Forelimb muscle (tissue), 1 donor: Measurements from ENCODE around the gene NANOG. TPM values are rescaled to one million over a fixed set of nuclear protein-coding genes. Genes with fewer than 3 reads are reported as not detected.
"Not testable (repeated sequence)": the region's sequence is repeated elsewhere in the genome, so short reads cannot be mapped to it uniquely, and the experiment has no call there.

ENCODE experiments used
- DNase-seq: peaks from one replicate; pipeline ENCODE4 v3.0.0-alpha.2; 2013; ENCODE audit warnings: low read depth
- polyA plus RNA-seq: library from polyadenylated mRNA; unstranded; fragments of 120-200 nt; gene quantifications from one replicate; pipeline ENCODE4 v1.2.1, GENCODE V29; 2013; ENCODE audit not compliant: insufficient read length

NANOG gene
- 0.13 TPM for polyA plus RNA-seq

DNA sequence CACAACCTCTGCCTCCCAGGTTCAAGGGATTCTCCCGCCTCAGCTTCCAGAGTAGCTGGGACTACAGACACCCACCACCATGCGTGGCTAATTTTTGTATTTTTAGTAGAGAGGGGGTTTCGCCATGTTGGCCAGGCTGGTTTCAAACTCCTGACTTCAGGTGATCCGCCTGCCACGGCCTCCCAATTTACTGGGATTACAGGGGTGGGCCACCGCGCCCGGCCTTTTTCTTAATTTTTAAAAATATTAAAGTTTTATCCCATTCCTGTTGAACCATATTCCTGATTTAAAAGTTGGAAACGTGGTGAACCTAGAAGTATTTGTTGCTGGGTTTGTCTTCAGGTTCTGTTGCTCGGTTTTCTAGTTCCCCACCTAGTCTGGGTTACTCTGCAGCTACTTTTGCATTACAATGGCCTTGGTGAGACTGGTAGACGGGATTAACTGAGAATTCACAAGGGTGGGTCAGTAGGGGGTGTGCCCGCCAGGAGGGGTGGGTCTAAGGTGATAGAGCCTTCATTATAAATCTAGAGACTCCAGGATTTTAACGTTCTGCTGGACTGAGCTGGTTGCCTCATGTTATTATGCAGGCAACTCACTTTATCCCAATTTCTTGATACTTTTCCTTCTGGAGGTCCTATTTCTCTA, at the start of gene NANOG:
NANOG (plus strand) TSS at position 519 of the 645 bp plus-strand sequence. CDS start 213 bp downstream, outside the sequence.
- not testable (repeated sequence) for DNase-seq

DNA sequence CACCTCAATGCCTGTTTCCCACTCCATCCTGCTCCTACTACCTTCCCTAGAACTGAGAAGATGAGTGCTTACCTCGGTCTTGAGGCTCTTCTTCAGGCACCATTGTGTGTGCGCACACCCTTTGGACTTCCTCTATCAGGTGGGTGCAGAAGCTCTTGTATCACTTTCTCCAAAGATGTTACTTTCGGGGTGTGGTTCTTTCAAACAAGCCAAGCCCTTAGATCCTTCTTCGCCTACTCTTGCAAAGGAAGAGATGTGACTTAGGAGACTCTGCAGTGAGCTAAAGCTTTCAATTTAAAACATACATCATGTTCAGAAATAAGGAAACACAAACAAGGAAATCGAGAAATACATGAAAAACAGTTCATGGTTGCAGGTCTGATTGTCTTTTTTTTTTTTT, 42.0 kb upstream of the NANOG start, which contains the start of gene CLEC4C:
CLEC4C (minus strand) TSS at position 130 of the 400 bp plus-strand sequence; CDS start at position 103, 27 bp downstream.
- DNase-seq: no peak

DNA sequence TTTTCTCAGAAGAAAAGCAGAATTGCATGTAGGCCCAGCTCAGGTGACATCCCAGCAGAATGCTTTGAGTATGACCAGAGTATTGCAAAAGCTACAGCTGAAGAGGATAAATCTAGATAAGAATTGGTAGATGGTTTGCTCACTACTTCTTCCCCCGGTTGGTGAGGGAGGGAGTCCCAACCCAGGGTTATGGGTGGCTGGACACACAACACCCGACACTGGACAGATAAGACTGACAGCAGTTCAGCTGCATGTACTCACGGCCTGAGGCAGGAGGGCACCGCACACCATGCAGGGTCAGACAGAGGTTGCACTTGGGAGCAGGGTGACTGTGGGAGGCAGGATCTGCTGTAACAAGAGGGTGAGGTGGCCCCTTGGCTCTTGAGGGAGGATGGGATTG, 40.4 kb upstream of the NANOG start:
- DNase-seq: no peak

DNA sequence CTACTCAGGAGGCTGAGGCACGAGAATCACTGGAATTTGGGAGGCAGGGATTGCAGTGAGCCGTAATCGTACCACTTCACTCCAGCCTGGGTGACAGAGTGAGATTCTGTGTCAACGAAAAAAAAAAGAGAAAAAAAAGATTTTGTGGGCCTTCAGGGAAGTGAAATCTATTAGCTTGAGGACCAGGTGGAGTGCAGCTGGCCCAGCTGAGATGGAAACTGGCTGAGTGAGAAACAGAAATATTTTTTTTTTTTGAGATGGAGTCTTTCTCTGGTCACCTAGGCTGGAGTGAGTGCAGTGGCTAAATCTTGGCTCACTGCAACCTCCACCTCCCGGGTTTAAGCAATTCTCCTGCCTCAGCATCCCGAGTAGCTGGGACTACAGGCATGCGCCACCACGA, 39.8 kb upstream of the NANOG start:
- no peak for DNase-seq

DNA sequence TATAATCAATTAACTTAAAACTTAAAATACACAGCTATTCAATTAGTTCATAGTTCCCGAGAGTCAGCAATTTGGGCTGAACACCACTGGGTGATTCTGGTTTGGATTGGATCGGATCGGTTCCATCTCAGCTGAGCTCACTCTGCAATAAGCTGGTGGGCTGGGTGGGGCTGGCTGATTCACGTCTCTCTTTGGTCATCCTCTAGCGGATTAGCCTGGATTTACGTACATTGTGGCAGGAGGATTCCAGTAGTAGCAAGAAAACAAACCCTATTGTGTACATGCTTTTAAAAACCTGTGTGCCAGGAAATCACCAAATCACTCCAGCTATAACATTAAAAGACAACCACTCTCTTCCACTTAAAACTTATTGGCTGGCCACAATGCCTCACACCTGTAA, 38.9 kb upstream of the NANOG start:
- DNase-seq: no peak

DNA sequence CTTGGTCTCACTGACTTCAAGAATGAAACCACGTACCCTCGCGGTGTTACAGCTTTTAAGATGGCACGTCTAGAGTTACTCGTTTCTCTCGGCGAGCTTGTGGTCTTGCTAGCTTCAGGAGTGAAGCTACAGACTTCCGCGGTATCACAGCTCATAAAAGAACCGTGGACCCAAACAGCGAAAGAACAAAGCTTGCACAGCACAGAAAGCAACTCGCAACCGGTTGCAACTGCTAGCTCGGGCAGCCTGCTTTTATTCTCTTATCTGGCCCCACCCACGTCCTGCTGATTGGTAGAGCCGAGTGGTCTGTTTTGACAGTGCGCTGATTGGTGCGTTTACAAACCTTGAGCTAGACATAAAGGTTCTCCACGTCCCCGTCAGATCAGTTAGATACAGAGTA, 37.8 kb upstream of the NANOG start:
- no peak for DNase-seq

DNA sequence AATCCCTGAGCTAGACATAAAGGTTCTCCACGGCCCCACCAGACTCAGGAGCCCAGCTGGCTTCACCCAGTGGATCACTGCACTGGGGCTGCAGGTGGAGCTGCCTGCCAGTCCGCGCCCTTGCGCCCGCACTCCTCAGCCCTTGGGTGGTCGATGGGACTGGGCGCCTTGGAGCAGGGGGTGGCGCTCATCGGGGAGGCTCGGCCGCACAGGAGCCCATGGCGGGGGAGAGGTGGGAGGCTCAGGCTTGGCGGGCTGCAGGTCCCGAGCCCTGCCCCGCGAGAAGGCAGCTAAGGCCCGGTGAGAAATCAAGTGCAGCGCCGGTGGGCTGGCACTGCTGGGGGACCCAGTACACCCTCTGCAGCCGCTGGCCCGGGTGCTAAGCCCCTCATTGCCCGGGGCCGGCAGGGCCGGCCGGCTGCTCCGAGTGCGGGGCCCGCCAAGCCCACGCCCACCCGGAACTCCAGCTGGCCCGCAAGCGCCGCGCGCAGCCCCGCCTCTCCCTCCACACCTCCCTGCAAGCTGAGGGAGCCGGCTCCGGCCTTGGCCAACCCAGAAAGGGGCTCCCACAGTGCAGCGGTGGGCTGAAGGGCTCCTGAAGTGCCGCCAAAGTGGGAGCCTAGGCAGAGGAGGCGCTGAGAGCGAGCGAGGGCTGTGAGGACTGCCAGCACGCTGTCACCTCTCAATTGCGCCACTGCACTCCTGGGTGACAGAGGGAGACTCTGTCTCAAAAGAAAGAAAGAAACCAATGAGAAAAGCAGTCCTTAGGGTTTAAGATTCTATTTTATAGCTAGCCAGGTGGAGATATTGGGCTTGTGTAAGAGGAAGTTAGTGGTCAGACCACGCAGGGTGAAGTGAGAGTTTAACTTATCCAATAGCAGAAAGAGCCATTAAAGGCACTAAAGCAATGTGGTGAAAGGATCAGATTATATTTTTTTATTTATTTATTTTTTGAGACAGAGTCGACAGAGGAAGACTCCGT, 37.0 kb upstream of the NANOG start:
- DNase-seq: not testable (repeated sequence)

DNA sequence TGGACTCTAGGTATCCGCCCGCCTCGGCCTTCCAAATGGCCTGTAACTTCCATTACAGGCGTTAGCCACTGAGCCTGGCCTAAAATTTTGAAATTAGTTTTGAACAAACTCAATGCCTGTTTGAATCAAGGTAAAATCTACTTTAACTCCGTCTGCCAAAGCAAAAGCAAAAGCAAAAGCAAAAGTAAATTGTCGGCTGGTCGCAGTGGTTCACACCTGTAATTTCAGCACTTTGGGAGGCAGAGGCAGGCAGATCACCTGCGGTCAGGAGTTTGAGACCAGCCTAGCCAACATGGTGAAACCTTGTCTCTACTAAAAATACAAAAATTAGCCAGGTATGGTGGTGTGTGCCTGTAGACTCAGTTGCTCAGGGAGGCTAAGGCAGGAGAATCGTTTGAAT, 33.5 kb upstream of the NANOG start:
- DNase-seq: not testable (repeated sequence)

DNA sequence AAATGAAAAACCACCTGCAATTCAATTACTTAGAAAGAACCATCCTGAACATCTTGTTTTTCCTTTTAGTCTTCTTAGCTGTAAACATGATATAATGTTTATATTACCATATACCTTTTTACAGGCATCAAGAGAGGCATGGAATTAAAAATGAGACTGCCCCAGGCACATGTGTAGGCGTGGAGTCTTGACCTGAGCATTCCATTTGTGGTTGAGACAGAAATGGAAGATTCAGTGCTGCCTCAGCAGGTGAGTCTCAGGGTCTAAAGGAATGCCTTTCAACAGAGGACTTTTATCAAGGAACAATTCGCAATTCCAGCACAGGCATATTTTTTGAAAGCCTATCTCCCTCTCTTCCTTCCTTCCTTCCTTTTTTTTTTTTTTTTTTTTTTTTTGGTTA, 32.2 kb upstream of the NANOG start:
- no peak for DNase-seq

DNA sequence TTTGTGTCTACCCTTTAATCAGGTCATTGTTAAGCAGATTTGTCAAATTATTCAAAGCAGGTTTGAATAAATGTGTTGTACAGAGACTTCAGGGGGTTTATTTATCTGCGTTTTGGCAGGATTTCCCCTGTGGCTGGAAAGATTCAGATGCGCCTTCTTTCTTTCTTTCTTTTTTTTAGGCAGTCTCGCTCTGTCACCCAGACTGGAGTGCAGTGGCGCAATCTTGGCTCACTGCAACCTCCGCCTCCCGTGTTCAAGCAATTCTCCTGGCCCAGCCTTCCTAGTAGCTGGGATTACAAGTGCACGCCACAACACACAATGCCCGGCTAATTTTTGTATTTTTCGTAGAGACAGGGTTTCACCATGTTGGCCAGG, 30.4 kb upstream of the NANOG start:
- DNase-seq: no peak

DNA sequence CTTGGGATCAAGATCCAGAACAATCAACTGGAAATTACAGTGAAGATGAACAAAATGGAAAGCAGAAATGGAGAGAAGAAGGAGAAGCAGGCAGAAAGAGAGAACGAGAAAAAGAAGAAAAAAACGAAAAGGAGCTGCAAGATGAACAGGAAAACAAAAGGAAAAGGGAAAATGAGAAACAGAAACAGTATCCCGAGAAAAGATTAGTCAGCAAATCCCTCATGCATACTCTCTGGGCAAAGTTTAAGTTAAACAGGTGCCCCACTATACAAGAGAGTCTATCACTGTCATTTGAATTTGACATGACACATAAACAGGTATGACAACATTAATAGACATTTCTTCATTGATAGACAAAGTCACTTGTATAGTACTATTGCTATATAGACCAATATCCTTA, 19.2 kb upstream of the NANOG start:
- DNase-seq: no peak

DNA sequence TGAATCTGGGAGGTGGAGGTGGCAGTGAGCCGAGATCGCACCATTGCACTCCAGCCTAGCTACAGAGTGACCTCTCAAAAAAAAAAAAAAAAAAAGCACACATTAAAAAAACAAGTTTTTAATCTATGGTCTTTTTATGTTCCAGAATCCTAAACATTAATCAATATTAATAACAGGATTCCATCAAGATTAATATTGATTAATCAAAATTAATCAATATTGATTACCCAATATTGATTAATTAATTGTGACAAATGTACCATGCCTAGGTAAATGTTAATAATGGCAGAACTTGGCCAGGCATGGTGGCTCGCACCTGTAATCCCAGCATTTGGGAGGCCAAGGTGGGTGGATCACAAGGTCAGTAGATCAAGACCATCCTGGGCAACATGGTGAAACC, 7.9 kb upstream of the NANOG start:
- DNase-seq: no peak

DNA sequence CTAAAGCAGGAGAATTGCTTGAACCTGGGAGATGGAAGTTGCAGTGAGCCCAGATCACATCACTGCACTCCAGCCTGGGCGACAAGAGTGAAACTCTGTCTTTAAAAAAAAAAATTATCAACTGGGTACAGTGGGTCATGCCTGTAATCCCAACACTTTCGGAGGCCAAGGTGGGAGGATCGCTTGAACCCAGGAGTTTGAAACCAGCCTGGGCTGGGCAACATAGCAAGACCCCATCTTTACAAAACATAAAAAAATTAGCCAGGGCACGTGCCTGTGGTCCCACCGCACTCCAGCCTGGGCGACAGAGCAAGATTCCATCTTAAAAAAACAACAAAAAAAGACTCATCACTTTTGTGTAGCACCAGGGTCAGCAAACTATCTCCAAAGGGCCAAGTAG, 7.1 kb upstream of the NANOG start:
- DNase-seq: no peak

DNA sequence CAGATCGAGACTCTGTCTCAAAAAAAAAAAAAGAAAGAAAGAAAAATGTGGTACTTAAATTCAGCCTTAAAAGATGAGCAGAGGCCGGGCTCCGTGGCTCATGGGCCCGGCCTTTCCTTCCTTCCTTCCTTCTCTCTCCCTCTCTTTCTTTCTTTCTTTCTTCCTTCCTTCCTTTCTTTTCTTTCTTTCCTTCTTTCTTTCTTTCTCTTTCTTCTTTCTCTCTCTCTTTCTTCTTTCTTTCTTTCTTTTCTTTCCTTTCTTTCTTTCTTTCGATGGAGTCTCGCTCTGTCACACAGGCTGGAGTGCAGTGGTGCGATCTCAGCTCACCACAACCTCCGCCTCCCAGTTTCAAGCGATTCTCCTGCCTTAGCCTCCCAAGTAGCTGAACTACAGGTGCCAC, 5.8 kb upstream of the NANOG start:
- not testable (repeated sequence) for DNase-seq

DNA sequence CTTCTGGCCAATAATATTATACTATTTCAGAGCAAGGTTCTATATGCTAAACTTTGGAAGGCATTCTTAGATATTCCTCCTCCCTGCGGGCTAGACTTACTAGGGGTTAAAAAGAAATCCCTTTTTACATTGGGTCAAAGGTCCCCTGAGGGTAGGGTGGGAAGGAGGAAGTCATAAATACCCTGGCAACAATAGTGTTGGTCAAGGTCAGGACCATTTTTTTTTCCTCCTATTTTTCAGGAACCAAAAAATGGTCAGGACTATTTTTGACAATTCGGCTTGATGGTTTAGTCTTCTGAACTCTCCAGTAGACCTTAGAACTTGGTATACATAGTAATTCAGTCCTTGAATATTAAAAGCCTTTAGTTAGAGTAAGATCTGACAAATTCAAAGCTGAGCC, 4.5 kb upstream of the NANOG start:
- no peak for DNase-seq

DNA sequence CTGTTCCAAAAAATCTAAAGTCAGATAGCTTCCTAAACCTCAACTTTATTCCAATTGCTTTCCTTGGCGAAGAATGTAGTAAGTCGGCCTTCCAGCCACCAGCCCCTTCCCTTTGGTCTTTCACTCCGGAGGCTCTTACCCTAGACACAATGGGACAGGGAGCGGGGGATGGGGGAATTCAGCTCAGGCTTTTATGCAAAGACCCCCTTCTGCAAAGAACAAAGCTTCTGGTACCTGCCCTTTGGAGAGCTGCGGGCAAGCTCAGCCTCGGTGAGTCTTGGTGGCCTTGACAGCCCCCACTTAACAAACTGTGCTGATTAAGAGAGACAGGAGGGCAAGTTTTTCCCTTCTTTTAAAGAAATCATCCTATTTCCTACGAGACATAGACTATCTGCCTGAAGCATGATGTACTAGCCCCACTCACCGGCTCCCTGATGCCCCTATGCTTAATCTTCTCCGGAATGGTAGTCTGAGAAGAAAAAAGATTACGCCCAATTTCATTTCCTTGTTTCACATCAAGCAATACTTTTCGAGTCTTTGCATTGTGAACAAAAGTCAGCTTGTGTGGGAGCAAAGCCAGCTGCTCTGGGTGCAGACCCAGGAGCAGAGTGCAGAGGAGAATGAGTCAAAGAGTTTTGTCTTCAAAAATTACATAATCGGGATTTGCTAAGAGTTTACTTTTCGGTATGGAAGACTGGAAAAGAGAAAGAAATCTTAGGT, 1.5 kb upstream of the NANOG start:
- no peak for DNase-seq

DNA sequence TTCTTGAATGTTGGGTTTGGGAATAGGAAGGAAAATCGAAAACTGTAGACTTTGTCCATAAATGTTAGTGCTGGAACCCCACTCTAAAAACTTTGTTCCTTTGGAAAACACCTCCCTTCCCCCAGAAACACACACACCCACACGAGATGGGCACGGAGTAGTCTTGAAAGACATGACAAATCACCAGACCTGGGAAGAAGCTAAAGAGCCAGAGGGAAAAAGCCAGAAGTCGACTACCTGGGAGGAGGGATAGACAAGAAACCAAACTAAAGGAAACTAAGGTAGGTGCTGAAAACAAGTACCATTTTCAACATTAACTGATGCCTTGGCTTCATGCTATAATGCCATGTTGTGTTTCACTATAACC, 925 bp upstream of the NANOG start:
- DNase-seq: no peak

DNA sequence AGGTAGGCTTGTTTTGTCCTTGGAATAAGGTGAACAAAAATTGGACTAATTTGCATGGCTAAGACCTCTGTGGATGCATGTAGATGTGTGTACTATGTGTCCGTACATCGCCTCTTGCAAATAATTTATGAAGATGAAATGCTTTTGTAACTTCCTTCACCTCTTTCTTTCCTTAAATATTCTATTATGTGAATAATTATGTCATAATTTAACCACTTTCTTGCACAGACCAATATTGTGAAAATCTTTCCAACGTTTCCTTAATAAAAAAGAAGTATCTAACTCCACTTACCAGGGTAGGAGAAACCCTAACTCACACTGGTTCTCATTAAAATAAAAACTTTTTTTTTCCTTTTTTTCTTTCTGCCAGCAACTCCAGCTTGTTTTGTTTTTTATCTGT, 4.0 kb downstream of the NANOG start:
- DNase-seq: no peak

DNA sequence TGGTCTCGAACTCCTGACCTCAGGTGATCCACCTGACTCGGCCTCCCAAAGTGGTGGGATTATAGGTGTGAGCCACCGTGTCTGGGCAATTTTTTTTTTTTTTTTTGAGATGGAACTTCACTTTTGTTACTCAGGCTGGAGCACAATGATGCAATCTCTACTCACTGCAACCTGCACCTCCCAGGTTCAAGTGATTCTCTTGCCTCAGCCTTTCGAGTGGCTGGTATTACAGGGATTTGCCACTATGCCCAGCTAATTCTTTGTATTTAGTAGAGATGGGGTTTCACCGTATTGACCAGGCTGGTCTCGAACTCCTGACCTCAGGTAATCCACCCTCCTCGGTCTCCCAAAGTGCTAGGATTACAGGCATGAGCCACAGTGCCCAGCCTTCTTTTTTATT, 8.1 kb downstream of the NANOG start:
- not testable (repeated sequence) for DNase-seq

DNA sequence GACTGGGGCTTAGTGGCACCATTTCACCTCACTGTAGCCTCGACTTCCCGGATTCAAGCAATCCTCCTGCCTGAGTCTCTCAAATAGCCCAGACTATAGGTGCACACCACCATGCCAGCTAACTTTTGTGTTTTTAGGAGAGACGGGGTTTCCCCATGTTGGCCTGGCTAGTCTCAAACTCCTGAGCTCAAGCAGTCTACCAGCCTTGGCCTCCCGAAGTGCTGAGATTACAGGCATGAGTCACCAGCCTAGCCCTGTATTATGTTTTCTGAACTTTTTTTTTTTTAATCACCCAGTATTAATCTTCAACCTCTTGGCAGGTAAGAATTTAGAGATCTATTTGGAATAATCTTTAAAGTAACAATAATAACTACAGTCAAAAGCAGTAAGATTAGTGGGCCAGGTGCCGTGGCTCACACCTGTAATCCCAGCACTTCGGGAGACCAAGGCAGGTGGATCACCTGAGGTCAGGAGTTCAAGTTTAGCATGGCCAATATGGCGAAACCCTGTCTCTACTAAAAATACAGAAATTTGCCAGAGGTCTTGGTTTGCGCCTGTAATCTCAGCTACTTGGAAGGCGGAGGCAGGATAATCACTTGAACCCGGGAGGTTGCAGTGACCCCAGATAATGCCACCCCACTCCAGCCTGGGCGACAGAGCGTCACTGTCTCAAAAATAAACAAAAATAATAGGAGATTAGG, 8.6 kb downstream of the NANOG start:
- no peak for DNase-seq

DNA sequence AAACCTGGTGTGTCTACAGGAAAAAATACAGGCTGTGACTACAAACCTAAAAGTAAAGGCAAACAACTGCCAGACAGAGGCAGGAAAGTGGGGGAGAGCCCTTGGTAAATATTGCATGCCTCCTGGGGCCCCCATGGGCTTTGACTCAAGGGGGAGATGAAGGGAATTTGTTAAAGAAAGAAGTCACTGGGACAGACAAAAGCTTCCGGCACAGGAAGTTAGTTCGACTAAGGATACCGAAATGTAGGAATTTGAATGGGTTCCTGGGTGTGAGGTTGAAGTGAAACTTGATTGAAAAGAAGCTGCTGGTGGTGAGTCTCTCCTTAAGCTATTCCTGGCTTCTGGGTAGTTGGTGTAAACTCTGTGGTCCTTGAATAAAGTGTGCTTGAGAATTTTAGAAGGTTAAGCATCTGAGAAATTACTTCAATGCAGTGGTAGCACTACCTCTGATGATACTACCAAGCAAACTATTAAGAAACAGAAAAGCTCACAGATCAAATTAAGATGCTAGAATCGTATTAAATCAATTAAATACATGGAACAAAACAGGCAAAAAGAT, 9.6 kb downstream of the NANOG start:
- not testable (repeated sequence) for DNase-seq
